Skeletal muscle cell (primary cell): ENCODE data around the gene HSCB.
A peak's percentile ranks its signal among the peaks of the same experiment; 100 is the strongest.
"Not testable (repeated sequence)": the region's sequence is repeated elsewhere in the genome, so short reads cannot be mapped to it uniquely, and the experiment has no call there.

Experiments used
- DNase-seq: peaks from one replicate; pipeline ENCODE4 v3.0.0-alpha.2; 2010; ENCODE audit warnings: low read depth
- H3K4me3 ChIP-seq: 2 replicates; pipeline ENCODE4 v1.5.1; 2011; ENCODE audit warnings: low read depth, mild to moderate bottlenecking, control low read depth, low read length, moderate library complexity

The HSCB gene

GRCh38 chr22:28736301-28737155, 5.3 kb upstream of the HSCB start:
- no peak overlapping the region for H3K4me3 ChIP-seq
- no peak for DNase-seq

GRCh38 chr22:28737701-28738100, 4.1 kb upstream of the HSCB start:
- no peak overlapping the region for H3K4me3 ChIP-seq
- DNase-seq = no peak

- DNase-seq, H3K4me3 ChIP-seq: not testable (repeated sequence)
Observed at GRCh38 chr22:28738876-28739275, 3.0 kb upstream of the HSCB start.

GRCh38 chr22:28741200-28741784, 547 bp upstream of the HSCB start:
- H3K4me3 ChIP-seq = peak overlapping the region; percentile 95
- DNase-seq = no peak

- H3K4me3 ChIP-seq = peak overlapping the region; percentile 95
- DNase-seq = no peak
Observed at GRCh38 chr22:28742562-28742962, 723 bp downstream of the HSCB start.

- H3K4me3 ChIP-seq = no peak overlapping the region
- no peak for DNase-seq
Observed at GRCh38 chr22:28743852-28744251, 2.0 kb downstream of the HSCB start.

GRCh38 chr22:28750471-28750881, 8.6 kb downstream of the HSCB start:
- no peak overlapping the region for H3K4me3 ChIP-seq
- peak; percentile 54 for DNase-seq

- DNase-seq = not testable (repeated sequence)
Observed at GRCh38 chr22:28754512-28754911, 12.7 kb downstream of the HSCB start.

GRCh38 chr22:28759861-28760560, 18.2 kb downstream of the HSCB start:
- H3K4me3 ChIP-seq = no peak overlapping the region
- no peak for DNase-seq

More at GRCh38 chr22:28754512-28754911, 12.7 kb downstream of the HSCB start:
- not testable (repeated sequence) for H3K4me3 ChIP-seq

GRCh38 chr22:28761449-28761755, 19.6 kb downstream of the HSCB start:
- no peak for DNase-seq
- H3K4me3 ChIP-seq = no peak overlapping the region

- not testable (repeated sequence) for DNase-seq, H3K4me3 ChIP-seq
Observed at GRCh38 chr22:28762000-28762399, 20.2 kb downstream of the HSCB start.

GRCh38 chr22:28766628-28767027, 24.8 kb downstream of the HSCB start:
- DNase-seq = no peak
- no peak overlapping the region for H3K4me3 ChIP-seq

GRCh38 chr22:28768701-28769393, 27.0 kb downstream of the HSCB start:
- H3K4me3 ChIP-seq = no peak overlapping the region
- no peak for DNase-seq

GRCh38 chr22:28769394-28770085, 27.7 kb downstream of the HSCB start:
- H3K4me3 ChIP-seq = no peak overlapping the region
- DNase-seq = no peak

GRCh38 chr22:28771195-28771791, 29.5 kb downstream of the HSCB start:
- DNase-seq = no peak
- no peak overlapping the region for H3K4me3 ChIP-seq

GRCh38 chr22:28772633-28773460, 31.0 kb downstream of the HSCB start, which contains the start of gene CCDC117:
TSS of gene CCDC117 (plus strand) at chr22:28772695. CDS start at chr22:28772850, 155 bp downstream.
- peak within 1 kb of the TSS; percentile 62 for H3K4me3 ChIP-seq
- DNase-seq = peak; percentile 85

- H3K4me3 ChIP-seq = peak overlapping the region; percentile 62
- DNase-seq = no peak
Observed at GRCh38 chr22:28773461-28773867, 31.6 kb downstream of the HSCB start.

- DNase-seq = no peak
- H3K4me3 ChIP-seq = no peak overlapping the region
Observed at GRCh38 chr22:28774378-28774777, 32.5 kb downstream of the HSCB start.
